OCI-LY1 (cell line): ENCODE measurements around the gene PPFIA4.

Experiments
- CTCF ChIP-seq: fragments of 200-600 bp; sonication (generic), shearing (Covaris generic); IDR thresholded peaks from 2 replicates; pipeline ENCODE4 v1.5.1; 2017; ENCODE audit warnings: mild to moderate bottlenecking, antibody characterized with exemption, low read length, moderate library complexity, mixed read lengths
- EZH2 ChIP-seq: fragments of 200-600 bp; sonication (generic), shearing (Covaris generic); IDR thresholded peaks from 2 replicates; pipeline ENCODE4 v1.8.0; 2017; ENCODE audit warnings: borderline replicate concordance, mixed run types, mild to moderate bottlenecking, antibody characterized with exemption, low read length, moderate library complexity, mixed read lengths

DNA sequence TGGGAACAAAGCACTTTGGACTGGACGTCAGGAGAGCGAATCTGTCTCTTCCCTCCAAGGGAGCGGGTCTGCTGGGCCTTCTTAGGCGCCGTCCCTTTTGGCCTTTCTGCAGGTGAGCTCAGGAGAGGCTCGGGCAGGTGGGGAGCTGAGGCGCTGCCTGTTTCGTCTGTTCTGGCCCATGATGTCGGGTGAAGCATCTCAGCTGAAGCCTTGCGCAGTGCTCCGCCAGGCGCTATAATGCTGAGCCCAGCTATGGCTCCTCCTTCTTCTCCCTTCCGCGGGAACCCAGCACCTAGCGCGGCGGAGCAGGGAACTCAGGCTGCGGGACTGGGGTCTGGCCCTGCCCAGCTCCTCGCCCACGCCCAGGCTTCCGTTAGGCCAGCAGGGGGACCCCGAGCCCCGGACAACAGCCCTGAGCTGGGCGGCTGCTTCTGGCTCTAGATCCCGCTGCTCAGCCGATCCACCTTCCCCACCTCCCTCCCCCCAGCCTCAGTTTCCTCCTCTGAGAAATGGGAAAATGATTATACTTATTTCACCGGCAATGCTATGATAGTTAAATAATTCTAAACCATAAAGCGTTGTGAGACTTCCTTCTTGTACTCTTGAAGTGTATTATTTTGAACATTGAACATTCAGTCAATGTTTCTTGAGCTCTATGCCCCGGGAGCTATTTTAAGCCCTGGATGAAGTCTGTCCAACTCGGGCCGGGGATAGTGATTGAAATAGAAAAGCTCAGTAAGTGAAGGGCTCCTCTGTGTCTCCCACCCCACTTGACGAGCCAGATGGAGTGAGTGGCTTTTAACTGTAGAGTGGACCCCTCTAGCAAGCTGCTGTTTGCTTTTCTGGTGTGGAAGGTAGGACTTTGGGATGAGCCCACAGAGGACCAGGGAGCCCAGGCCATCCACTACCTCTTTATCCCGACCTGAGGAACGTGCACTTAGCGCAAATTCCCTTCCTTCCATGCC lies 91.6 kb downstream of the PPFIA4 start:
- TF ChIP-seq CTCF (peak; percentile 56; the same call in 1 of the 2 replicates), EZH2 (no peak)
